Measurements from ENCODE around the gene MUC4.

- no peak for TF ChIP-seq CTCF (IDR thresholded peaks at IDR 0.05)
- no peak for TF ChIP-seq POLR2A (IDR thresholded peaks at IDR 0.05)
These were observed 17.0 kb upstream of the MUC4 start for GRCh38 chr3:195828762-195829161.
